ENCODE measurements around the gene TICAM2.

GRCh38 chr5:115580941-115581340 lies 21.3 kb downstream of the TICAM2 start:
- TF ChIP-seq CTCF (IDR thresholded peaks at IDR 0.05) (no peak), POLR2A (IDR thresholded peaks at IDR 0.05) (no peak), POLR2AphosphoS5 (IDR thresholded peaks at IDR 0.05) (no peak)
